ENCODE results near the gene SLC25A17.
"Not testable (repeated sequence)": the region's sequence is repeated elsewhere in the genome, so short reads cannot be mapped to it uniquely, and the experiment has no call there.

The SLC25A17 gene

DNA sequence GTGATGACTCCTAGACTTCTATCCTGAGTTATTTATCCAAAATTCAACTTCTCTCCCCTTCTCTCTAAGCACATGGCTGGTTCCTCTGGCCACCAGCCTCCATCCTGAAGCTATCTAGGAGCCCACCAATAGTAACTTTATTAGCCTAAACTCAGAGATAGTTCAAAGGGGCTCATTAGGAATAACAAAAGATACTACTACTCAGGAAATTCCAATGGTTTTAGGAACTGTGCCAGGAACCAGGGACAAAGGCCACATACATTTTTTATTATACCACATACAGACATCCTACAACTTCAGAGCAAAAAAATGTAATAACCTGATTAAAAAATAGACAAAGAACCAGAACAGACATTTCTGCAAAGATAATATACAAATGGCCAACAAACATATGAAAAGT is 27.9 kb downstream of the SLC25A17 start:
- Histone ChIP-seq H3K9me3 (ENCODE audit: insufficient read depth, low read length) (no peaks in the 10 kb centered on the region), H2AFZ (ENCODE audit: low read depth, low read length, severe bottlenecking) (no peak overlapping the region), H3K27me3 (ENCODE audit: low read length) (no peaks in the 10 kb centered on the region), H3K4me2 (ENCODE audit: low read depth, low read length, poor library complexity, severe bottlenecking) (no peak overlapping the region), H3F3A (ENCODE audit: insufficient read depth) (0 out of 2 replicates have a peak, but pooled peaks cover 4% of the 10 kb centered on the region), H3K36me3 (ENCODE audit: low read length) (peaks cover 37% of the 10 kb centered on the region; the same call in 1 of the 2 replicates), H3K79me2 (ENCODE audit: insufficient read depth, low read length) (no peaks in the 10 kb centered on the region), H3K27ac (ENCODE audit: low read depth, low read length) (no peak overlapping the region), H4K20me1 (ENCODE audit: low read depth, low read length) (no peaks in the 10 kb centered on the region; the same call in 1 of the 2 replicates), H3K4me3 (ENCODE audit: insufficient read depth, low read length, poor library complexity, severe bottlenecking) (no peak overlapping the region), H3K9me2 (replicated peaks; ENCODE audit: insufficient read depth, low read length) (no peaks in the 10 kb centered on the region), H3K9ac (ENCODE audit: low read length) (no peak overlapping the region)
- TF ChIP-seq, protein P1, sequence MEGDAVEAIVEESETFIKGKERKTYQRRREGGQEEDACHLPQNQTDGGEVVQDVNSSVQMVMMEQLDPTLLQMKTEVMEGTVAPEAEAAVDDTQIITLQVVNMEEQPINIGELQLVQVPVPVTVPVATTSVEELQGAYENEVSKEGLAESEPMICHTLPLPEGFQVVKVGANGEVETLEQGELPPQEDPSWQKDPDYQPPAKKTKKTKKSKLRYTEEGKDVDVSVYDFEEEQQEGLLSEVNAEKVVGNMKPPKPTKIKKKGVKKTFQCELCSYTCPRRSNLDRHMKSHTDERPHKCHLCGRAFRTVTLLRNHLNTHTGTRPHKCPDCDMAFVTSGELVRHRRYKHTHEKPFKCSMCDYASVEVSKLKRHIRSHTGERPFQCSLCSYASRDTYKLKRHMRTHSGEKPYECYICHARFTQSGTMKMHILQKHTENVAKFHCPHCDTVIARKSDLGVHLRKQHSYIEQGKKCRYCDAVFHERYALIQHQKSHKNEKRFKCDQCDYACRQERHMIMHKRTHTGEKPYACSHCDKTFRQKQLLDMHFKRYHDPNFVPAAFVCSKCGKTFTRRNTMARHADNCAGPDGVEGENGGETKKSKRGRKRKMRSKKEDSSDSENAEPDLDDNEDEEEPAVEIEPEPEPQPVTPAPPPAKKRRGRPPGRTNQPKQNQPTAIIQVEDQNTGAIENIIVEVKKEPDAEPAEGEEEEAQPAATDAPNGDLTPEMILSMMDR (IDR thresholded peaks at IDR 0.05; ENCODE audit: insufficient read depth, low read length, poor library complexity, severe bottlenecking) = no peak
- TF ChIP-seq EZH2phosphoT487 (conservative IDR thresholded peaks at IDR 0.05; ENCODE audit: low read length) = no peak

DNA sequence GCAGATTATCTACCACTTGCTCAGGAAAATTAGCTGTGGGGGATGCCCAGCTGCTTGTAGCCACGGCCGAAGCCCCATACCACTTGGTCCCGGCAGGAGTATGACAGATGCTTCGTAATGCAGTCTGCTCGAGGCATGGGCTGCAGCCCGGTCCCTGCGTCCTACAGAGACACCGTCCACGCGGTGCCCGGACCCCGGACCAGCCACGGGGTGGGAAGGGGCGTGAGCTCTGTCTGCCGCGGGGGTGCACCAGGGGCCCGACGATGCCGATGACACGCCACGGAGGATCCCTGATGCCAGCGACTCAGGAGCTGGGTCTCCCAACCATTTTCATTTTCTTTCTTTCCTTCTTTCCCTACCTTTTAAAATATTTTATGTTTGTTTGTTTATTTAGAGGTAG is 30.0 kb downstream of the SLC25A17 start:
- Histone ChIP-seq H3F3A (ENCODE audit: insufficient read depth) (0 out of 2 replicates have a peak, but pooled peaks cover 2% of the 10 kb centered on the region), H3K9me2 (replicated peaks; ENCODE audit: insufficient read depth, low read length) (no peaks in the 10 kb centered on the region), H3K79me2 (ENCODE audit: insufficient read depth, low read length) (no peaks in the 10 kb centered on the region), H3K27me3 (ENCODE audit: low read length) (no peaks in the 10 kb centered on the region), H3K4me3 (ENCODE audit: insufficient read depth, low read length, poor library complexity, severe bottlenecking) (no peak overlapping the region), H3K9me3 (ENCODE audit: insufficient read depth, low read length) (no peaks in the 10 kb centered on the region), H2AFZ (ENCODE audit: low read depth, low read length, severe bottlenecking) (no peak overlapping the region), H3K9ac (ENCODE audit: low read length) (no peak overlapping the region), H3K4me2 (ENCODE audit: low read depth, low read length, poor library complexity, severe bottlenecking) (no peak overlapping the region), H3K27ac (ENCODE audit: low read depth, low read length) (no peak overlapping the region), H4K20me1 (ENCODE audit: low read depth, low read length) (no peaks in the 10 kb centered on the region; the same call in 1 of the 2 replicates), H3K36me3 (ENCODE audit: low read length) (peaks cover 35% of the 10 kb centered on the region; the same call in 1 of the 2 replicates)
- TF ChIP-seq, protein P1 (IDR thresholded peaks at IDR 0.05; ENCODE audit: insufficient read depth, low read length, poor library complexity, severe bottlenecking) = no peak
- TF ChIP-seq EZH2phosphoT487 (conservative IDR thresholded peaks at IDR 0.05; ENCODE audit: low read length) = no peak

DNA sequence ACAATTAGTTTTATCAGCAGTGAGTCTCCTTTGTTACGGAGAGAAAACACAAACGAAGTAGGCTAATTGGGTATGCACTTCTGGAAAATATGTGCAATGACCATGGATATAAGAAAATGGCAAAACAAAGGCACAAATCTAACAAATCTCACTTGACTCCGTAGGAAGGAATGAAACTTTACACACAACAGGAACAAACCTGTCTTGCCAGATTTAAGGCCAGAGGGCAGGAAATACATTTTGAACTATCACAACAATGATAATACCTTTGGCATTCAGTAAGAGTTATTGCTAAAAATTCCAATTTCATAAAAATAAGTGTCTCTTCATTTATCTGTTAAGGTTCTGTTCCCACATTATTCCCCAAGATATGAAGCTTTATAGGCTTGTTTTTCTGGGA is 36.6 kb downstream of the SLC25A17 start:
- no peaks in the 10 kb centered on the region for H4K20me1 ChIP-seq (ENCODE audit: low read depth, low read length)
- H3K27ac ChIP-seq (ENCODE audit: low read depth, low read length) = no peak overlapping the region
- H3K9me2 ChIP-seq (replicated peaks; ENCODE audit: insufficient read depth, low read length) = no peaks in the 10 kb centered on the region
- H3K36me3 ChIP-seq (ENCODE audit: low read length) = peaks cover 34% of the 10 kb centered on the region; the same call in 1 of the 2 replicates
- no peak overlapping the region for H2AFZ ChIP-seq (ENCODE audit: low read depth, low read length, severe bottlenecking)
- no peak for TF ChIP-seq EZH2phosphoT487 (conservative IDR thresholded peaks at IDR 0.05; ENCODE audit: low read length)
- TF ChIP-seq, protein P1 (IDR thresholded peaks at IDR 0.05; ENCODE audit: insufficient read depth, low read length, poor library complexity, severe bottlenecking) = no peak
- no peak overlapping the region for H3K9ac ChIP-seq (ENCODE audit: low read length)
- H3K79me2 ChIP-seq (ENCODE audit: insufficient read depth, low read length) = 0 out of 2 replicates have a peak, but pooled peaks cover 3% of the 10 kb centered on the region
- H3K4me2 ChIP-seq (ENCODE audit: low read depth, low read length, poor library complexity, severe bottlenecking) = no peak overlapping the region
- no peaks in the 10 kb centered on the region for H3K27me3 ChIP-seq (ENCODE audit: low read length)
- no peaks in the 10 kb centered on the region for H3K9me3 ChIP-seq (ENCODE audit: insufficient read depth, low read length)
- no peak overlapping the region for H3K4me3 ChIP-seq (ENCODE audit: insufficient read depth, low read length, poor library complexity, severe bottlenecking)
- peaks cover 5% of the 10 kb centered on the region; the same call in 1 of the 2 replicates for H3F3A ChIP-seq (ENCODE audit: insufficient read depth)

DNA sequence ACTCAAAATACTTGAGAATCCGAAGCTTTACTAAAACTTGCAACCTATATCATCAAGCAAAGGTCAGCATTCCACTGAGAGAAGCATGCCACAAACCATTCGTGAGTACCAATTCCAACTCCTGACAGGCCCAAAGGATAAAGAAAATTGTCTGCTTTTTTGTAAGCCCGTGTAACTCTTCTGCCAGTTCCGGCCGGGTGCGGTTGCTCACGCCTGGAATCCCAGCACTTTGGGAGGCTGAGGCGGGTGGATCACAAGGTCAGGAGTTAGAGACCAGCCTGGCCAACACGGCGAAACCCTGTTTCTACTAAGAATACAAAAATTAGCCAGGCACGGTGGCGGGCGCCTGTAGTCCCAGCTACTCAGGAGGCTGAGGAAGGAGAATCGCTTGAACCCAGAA is 37.4 kb downstream of the SLC25A17 start:
- peaks cover 35% of the 10 kb centered on the region for H3K36me3 ChIP-seq (ENCODE audit: low read length)
- not testable (repeated sequence) for H3K79me2 ChIP-seq (ENCODE audit: insufficient read depth, low read length); H3K4me3 ChIP-seq (ENCODE audit: insufficient read depth, low read length, poor library complexity, severe bottlenecking); H3F3A ChIP-seq (ENCODE audit: insufficient read depth); H4K20me1 ChIP-seq (ENCODE audit: low read depth, low read length); H3K4me2 ChIP-seq (ENCODE audit: low read depth, low read length, poor library complexity, severe bottlenecking); H3K9me2 ChIP-seq (replicated peaks; ENCODE audit: insufficient read depth, low read length); H2AFZ ChIP-seq (ENCODE audit: low read depth, low read length, severe bottlenecking); H3K27me3 ChIP-seq (ENCODE audit: low read length); H3K9ac ChIP-seq (ENCODE audit: low read length); H3K9me3 ChIP-seq (ENCODE audit: insufficient read depth, low read length); H3K27ac ChIP-seq (ENCODE audit: low read depth, low read length)

All from SU-DHL-6 (cell line).